ENCODE measurements around the gene AHCYL2. TPM values are rescaled to one million over a fixed set of nuclear protein-coding genes. Genes with fewer than 3 reads are reported as not detected.

AHCYL2 gene
- polyA plus RNA-seq, 1 donor from 2014 or later = 39.9 TPM

DNA sequence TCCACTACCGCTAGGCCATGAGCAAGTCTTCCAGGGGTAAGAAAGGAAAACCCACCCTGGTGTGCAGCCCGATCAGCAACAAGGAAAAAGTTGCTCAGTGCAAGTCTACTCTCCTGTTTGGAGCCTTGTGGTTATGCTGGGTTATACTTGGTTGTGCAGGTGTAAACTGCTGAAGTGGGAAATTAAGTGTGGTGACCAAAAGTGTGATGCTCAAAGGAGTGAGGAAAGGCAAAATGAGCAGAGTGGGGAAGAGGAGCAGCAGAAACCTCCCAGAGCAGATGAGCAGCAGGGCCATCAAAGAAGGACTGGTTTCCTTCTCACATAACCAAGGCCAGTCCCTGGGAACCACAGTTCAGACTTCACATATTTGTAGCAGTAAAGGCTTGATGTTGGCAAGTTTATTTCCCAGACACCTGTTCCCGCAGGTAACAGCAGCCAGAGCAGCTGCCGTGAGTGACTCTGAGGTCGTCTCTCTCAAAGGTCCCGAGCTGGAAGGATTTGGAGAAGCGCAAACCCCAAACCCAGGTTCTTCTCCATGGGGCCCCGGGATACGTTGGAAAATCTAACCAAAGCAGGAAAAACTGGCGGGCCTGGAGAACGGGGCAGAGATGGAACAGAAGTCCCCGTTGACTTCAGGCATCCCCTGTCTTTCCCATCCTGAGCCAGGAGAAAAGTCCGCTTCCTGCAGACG lies 37.0 kb upstream of the AHCYL2 start:
- H3F3A ChIP-seq (ENCODE audit: insufficient read depth, low read length, poor library complexity, severe bottlenecking) = no peaks in the 10 kb centered on the region
- no peaks in the 10 kb centered on the region for H3K36me3 ChIP-seq (ENCODE audit: insufficient read depth, low read length)
- H3K27ac ChIP-seq (ENCODE audit: low read length) = no peak overlapping the region
- no peaks in the 10 kb centered on the region for H3K9me2 ChIP-seq (ENCODE audit: insufficient read depth, low read length)
- peak overlapping the region; percentile 90 for H3K4me3 ChIP-seq (ENCODE audit: low read length)
- H4K20me1 ChIP-seq (ENCODE audit: insufficient read depth) = no peaks in the 10 kb centered on the region
- no peak for TF ChIP-seq POLR2AphosphoS5 (IDR thresholded peaks at IDR 0.05)
- no peak for TF ChIP-seq CTCF (IDR thresholded peaks at IDR 0.05; ENCODE audit: poor library complexity, severe bottlenecking)
- TF ChIP-seq EZH2 (IDR thresholded peaks at IDR 0.05; ENCODE audit: borderline replicate concordance, insufficient read depth, low read length, poor library complexity, severe bottlenecking) = no peak
- TF ChIP-seq EP300 (conservative IDR thresholded peaks at IDR 0.05; ENCODE audit: poor library complexity, severe bottlenecking) = no peak
- TF ChIP-seq TAF1 (IDR thresholded peaks at IDR 0.05; ENCODE audit: low read depth) = no peak
- TF ChIP-seq, protein P1, sequence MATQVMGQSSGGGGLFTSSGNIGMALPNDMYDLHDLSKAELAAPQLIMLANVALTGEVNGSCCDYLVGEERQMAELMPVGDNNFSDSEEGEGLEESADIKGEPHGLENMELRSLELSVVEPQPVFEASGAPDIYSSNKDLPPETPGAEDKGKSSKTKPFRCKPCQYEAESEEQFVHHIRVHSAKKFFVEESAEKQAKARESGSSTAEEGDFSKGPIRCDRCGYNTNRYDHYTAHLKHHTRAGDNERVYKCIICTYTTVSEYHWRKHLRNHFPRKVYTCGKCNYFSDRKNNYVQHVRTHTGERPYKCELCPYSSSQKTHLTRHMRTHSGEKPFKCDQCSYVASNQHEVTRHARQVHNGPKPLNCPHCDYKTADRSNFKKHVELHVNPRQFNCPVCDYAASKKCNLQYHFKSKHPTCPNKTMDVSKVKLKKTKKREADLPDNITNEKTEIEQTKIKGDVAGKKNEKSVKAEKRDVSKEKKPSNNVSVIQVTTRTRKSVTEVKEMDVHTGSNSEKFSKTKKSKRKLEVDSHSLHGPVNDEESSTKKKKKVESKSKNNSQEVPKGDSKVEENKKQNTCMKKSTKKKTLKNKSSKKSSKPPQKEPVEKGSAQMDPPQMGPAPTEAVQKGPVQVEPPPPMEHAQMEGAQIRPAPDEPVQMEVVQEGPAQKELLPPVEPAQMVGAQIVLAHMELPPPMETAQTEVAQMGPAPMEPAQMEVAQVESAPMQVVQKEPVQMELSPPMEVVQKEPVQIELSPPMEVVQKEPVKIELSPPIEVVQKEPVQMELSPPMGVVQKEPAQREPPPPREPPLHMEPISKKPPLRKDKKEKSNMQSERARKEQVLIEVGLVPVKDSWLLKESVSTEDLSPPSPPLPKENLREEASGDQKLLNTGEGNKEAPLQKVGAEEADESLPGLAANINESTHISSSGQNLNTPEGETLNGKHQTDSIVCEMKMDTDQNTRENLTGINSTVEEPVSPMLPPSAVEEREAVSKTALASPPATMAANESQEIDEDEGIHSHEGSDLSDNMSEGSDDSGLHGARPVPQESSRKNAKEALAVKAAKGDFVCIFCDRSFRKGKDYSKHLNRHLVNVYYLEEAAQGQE (IDR thresholded peaks at IDR 0.05; ENCODE audit: borderline replicate concordance) = no peak
- TF ChIP-seq SMC3 (conservative IDR thresholded peaks at IDR 0.05; ENCODE audit: poor library complexity) = no peak
- TF ChIP-seq MXI1 (conservative IDR thresholded peaks at IDR 0.05; ENCODE audit: poor library complexity, severe bottlenecking) = no peak
- no peak for TF ChIP-seq RAD21 (conservative IDR thresholded peaks at IDR 0.05)
- no peak overlapping the region for H3K4me2 ChIP-seq (ENCODE audit: low read length)
- H3K9ac ChIP-seq (ENCODE audit: low read length) = peak overlapping the region; percentile 66
- H3K9me3 ChIP-seq (ENCODE audit: low read length) = no peaks in the 10 kb centered on the region
- H2AFZ ChIP-seq (ENCODE audit: low read depth, low read length) = peak overlapping the region; percentile 27
- no peaks in the 10 kb centered on the region for H3K27me3 ChIP-seq (ENCODE audit: insufficient read depth, low read depth, low read length)
- H3K79me2 ChIP-seq (replicated peaks; ENCODE audit: insufficient read depth, low read length) = peaks cover 36% of the 10 kb centered on the region

GRCh38 chr7:129188372-129188891 lies 36.4 kb upstream of the AHCYL2 start, which contains the start of gene SMO:
SMO (plus strand) TSS chr7:129188633; CDS start chr7:129189152, 519 bp downstream.
- Histone ChIP-seq H3K79me2 (replicated peaks; ENCODE audit: insufficient read depth, low read length) (peaks cover 40% of the 10 kb centered on the region), H3K9me2 (ENCODE audit: insufficient read depth, low read length) (no peaks in the 10 kb centered on the region), H3K27ac (ENCODE audit: low read length) (no peak within 1 kb of the TSS), H4K20me1 (ENCODE audit: insufficient read depth) (no peaks in the 10 kb centered on the region), H3F3A (ENCODE audit: insufficient read depth, low read length, poor library complexity, severe bottlenecking) (no peaks in the 10 kb centered on the region), H3K4me3 (ENCODE audit: low read length) (peak within 1 kb of the TSS; percentile 90), H3K9me3 (ENCODE audit: low read length) (no peaks in the 10 kb centered on the region), H2AFZ (ENCODE audit: low read depth, low read length) (peak within 1 kb of the TSS; percentile 27), H3K9ac (ENCODE audit: low read length) (peak within 1 kb of the TSS; percentile 66), H3K4me2 (ENCODE audit: low read length) (peak within 1 kb of the TSS; percentile 85), H3K36me3 (ENCODE audit: insufficient read depth, low read length) (no peaks in the 10 kb centered on the region), H3K27me3 (ENCODE audit: insufficient read depth, low read depth, low read length) (no peaks in the 10 kb centered on the region)
- TF ChIP-seq EP300 (conservative IDR thresholded peaks at IDR 0.05; ENCODE audit: poor library complexity, severe bottlenecking) (no peak), SMC3 (conservative IDR thresholded peaks at IDR 0.05; ENCODE audit: poor library complexity) (no peak), RAD21 (conservative IDR thresholded peaks at IDR 0.05) (no peak), TAF1 (IDR thresholded peaks at IDR 0.05; ENCODE audit: low read depth) (no peak), CTCF (IDR thresholded peaks at IDR 0.05; ENCODE audit: poor library complexity, severe bottlenecking) (no peak), POLR2AphosphoS5 (IDR thresholded peaks at IDR 0.05) (no peak), MXI1 (conservative IDR thresholded peaks at IDR 0.05; ENCODE audit: poor library complexity, severe bottlenecking) (no peak), EZH2 (IDR thresholded peaks at IDR 0.05; ENCODE audit: borderline replicate concordance, insufficient read depth, low read length, poor library complexity, severe bottlenecking) (no peak)
- TF ChIP-seq, protein P1 (IDR thresholded peaks at IDR 0.05; ENCODE audit: borderline replicate concordance) = no peak

All from neural cell (in vitro differentiated cells).